PFSK-1 (cell line): ENCODE data around the gene MOV10L1.

Experiments
- FOXP2 ChIP-seq: optimal IDR thresholded peaks from 2 replicates; pipeline ENCODE3; 2011; ENCODE audit warnings: borderline replicate concordance, control low read depth, inconsistent platforms; ENCODE audit not compliant: insufficient read depth; ENCODE audit errors: extremely low read length, extremely low read depth
- POLR2AphosphoS5 ChIP-seq: IDR thresholded peaks from 2 replicates; pipeline ENCODE4 v1.6.1; 2012; ENCODE audit warnings: low read depth, mild to moderate bottlenecking, control low read depth, low read length, moderate library complexity
- SIN3A ChIP-seq: IDR thresholded peaks from 2 replicates; pipeline ENCODE4 v1.6.1; 2012; ENCODE audit warnings: mild to moderate bottlenecking, low read length, moderate library complexity, borderline replicate concordance; ENCODE audit not compliant: insufficient read depth
- TAF1 ChIP-seq: IDR thresholded peaks from 2 replicates; pipeline ENCODE4 v1.6.1; 2012; ENCODE audit warnings: low read length, control low read depth, borderline replicate concordance; ENCODE audit not compliant: insufficient read depth
- TF ChIP-seq, protein P1 (sequence below), 2 experiments: IDR thresholded peaks; 2 replicates each; pipeline versions ENCODE4 v1.6.1 to v1.8.0; 2011 to 2012; ENCODE audit warnings: low read depth in 2 of 2, low read length in 2 of 2, control low read depth in 1 of 2, inconsistent platforms in 1 of 2, mild to moderate bottlenecking in 1 of 2, moderate library complexity in 1 of 2; ENCODE audit not compliant: insufficient read depth in 1 of 2

Gene MOV10L1

DNA sequence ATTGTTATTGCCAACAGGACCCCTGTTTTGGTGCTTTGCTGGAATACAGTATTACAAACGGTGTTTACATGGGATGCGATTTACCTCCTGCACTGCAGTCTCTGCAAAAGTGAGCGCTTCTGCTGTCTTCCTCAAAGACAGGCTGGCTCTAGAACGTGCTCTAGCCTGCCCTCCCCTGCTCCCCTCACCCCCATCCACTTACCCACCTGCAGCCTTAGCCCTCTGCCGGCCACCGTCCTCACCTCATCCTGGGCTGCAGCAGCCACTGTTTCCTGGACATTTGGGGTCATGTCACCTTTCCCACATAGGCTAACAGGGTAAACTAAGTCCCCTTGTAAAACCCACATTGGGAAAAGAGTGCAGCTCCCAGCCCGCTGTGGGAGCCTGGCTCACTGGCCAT lies 71.1 kb downstream of the MOV10L1 start:
- no peak for TF ChIP-seq TAF1
- TF ChIP-seq, protein P1, sequence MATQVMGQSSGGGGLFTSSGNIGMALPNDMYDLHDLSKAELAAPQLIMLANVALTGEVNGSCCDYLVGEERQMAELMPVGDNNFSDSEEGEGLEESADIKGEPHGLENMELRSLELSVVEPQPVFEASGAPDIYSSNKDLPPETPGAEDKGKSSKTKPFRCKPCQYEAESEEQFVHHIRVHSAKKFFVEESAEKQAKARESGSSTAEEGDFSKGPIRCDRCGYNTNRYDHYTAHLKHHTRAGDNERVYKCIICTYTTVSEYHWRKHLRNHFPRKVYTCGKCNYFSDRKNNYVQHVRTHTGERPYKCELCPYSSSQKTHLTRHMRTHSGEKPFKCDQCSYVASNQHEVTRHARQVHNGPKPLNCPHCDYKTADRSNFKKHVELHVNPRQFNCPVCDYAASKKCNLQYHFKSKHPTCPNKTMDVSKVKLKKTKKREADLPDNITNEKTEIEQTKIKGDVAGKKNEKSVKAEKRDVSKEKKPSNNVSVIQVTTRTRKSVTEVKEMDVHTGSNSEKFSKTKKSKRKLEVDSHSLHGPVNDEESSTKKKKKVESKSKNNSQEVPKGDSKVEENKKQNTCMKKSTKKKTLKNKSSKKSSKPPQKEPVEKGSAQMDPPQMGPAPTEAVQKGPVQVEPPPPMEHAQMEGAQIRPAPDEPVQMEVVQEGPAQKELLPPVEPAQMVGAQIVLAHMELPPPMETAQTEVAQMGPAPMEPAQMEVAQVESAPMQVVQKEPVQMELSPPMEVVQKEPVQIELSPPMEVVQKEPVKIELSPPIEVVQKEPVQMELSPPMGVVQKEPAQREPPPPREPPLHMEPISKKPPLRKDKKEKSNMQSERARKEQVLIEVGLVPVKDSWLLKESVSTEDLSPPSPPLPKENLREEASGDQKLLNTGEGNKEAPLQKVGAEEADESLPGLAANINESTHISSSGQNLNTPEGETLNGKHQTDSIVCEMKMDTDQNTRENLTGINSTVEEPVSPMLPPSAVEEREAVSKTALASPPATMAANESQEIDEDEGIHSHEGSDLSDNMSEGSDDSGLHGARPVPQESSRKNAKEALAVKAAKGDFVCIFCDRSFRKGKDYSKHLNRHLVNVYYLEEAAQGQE (IDR thresholded peaks at IDR 0.05; ENCODE audit: insufficient read depth in 1 of 2, low read depth in 2 of 2, low read length in 2 of 2) = no peak
- no peak for TF ChIP-seq FOXP2
- no peak for TF ChIP-seq POLR2AphosphoS5
- no peak for TF ChIP-seq SIN3A

- TF ChIP-seq POLR2AphosphoS5 (no peak), TAF1 (no peak), FOXP2 (no peak), SIN3A (no peak)
- TF ChIP-seq, protein P1 (IDR thresholded peaks at IDR 0.05; ENCODE audit: insufficient read depth in 1 of 2, low read depth in 2 of 2, low read length in 2 of 2) = no peak
These were observed 71.9 kb downstream of the MOV10L1 start for GRCh38 chr22:50161508-50162390.

DNA sequence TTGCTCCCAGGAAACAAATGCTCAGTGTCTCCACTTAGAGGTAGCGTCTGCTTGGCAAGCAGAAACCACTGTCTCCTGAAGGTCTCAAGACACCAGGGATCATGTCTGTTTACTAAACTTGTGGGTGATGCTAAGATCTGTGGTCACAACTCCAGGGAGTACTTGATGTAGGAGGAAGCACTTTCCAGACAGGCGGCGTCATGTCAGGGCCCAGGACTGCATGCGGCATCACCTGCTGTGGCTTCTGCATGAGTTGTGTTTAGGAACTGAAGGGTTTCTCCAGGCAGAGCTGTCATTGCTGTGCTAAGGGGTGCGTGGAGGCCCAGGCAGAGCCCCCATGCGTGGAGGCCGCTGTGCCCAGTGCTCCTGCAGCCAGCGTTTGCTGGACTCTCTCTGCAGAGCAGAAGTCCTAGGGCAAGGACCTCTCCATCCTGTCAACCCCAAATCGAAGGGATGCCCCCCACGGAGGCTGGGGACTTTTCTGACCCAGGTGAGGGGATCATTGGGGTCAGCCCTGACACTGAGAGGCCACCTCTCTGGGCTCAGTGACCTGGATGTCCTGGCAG lies 72.7 kb downstream of the MOV10L1 start:
- TF ChIP-seq SIN3A = no peak
- no peak for TF ChIP-seq TAF1
- TF ChIP-seq, protein P1 (IDR thresholded peaks at IDR 0.05; ENCODE audit: insufficient read depth in 1 of 2, low read depth in 2 of 2, low read length in 2 of 2) = no peak

GRCh38 chr22:50165436-50166123 lies 75.8 kb downstream of the MOV10L1 start:
- TF ChIP-seq, protein P1 (IDR thresholded peaks at IDR 0.05; ENCODE audit: insufficient read depth in 1 of 2, low read depth in 2 of 2, low read length in 2 of 2) = no peak
- no peak for TF ChIP-seq POLR2AphosphoS5
- TF ChIP-seq FOXP2 = no peak
- TF ChIP-seq SIN3A = no peak
- no peak for TF ChIP-seq TAF1
